ENCODE measurements around the gene ZBTB40.

- TF ChIP-seq SIN3A (IDR thresholded peaks at IDR 0.05; ENCODE audit: borderline replicate concordance, insufficient read depth, low read length) (no peak), POLR2AphosphoS5 (IDR thresholded peaks at IDR 0.05; ENCODE audit: low read depth, low read length) (no peak), REST (IDR thresholded peaks at IDR 0.05; ENCODE audit: insufficient read depth in 1 of 2, low read depth in 2 of 2, low read length in 2 of 2) (no peak), FOXP2 (optimal IDR thresholded peaks at IDR 0.05; ENCODE audit: borderline replicate concordance, extremely low read depth, extremely low read length, insufficient read depth) (no peak)
Measured at GRCh38 chr1:22527122-22527521, 75.5 kb downstream of the ZBTB40 start.

Measured in PFSK-1 (cell line).